Right lobe of liver (tissue), 4 donors: ENCODE measurements around the gene SCYL1.
"Not testable (repeated sequence)": the region's sequence is repeated elsewhere in the genome, so short reads cannot be mapped to it uniquely, and the experiment has no call there.

ENCODE experiments used
- POLR2A ChIP-seq: fragments of 450-650 bp; IDR thresholded peaks from one replicate; pipeline ENCODE4 v1.6.1; 2017; ENCODE audit warnings: antibody characterized with exemption, mild to moderate bottlenecking
- TF ChIP-seq, protein P1 (sequence below), 4 donors: fragments of 200-600 bp in 3 of 4; fragments of 450-650 bp in 1 of 4; IDR thresholded peaks; one replicate each; pipeline versions ENCODE4 v1.5.1 to v1.8.0; 2016 to 2022; ENCODE audit warnings: antibody characterized with exemption in 4 of 4, mild to moderate bottlenecking in 2 of 4
- donor health status: DM: no; HTN: no; CAD: no.
- donor health status: DM: no; HTN: no; CAD: no.
- donor health status: DM: no; HTN: yes; CAD: no.

DNA sequence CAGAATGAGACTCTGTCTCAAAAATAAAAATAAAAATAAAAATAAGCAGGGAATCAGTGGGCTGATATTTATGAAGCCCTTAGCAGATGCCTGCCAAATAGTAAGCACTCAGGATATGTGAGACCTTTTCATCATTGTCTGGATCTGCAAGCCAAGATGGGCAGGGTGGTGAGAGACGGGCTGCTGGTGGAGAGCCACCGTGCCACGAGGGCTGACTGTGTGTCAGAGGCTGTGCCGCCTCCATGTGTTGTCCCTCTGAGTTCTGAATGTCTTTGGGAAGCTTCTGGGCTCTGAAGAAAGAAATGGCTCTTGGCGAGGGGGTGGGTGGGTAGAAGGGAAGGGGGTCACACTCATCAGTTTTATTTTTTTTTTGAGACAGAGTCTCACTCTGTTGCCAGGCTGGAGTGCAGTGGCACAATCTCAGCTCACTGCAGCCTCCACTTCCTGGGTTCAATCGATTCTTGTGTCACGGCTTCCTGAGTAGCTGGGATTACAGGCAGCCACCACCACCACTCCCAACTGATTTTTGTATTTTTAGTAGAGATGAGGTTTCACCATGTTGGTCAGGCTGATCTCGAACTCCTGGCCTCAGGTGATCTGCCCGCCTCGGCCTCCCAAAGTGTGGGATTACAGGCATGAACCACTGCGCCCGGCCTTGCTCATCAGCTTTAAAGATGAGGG lies 40.1 kb downstream of the SCYL1 start:
- TF ChIP-seq, protein P1, sequence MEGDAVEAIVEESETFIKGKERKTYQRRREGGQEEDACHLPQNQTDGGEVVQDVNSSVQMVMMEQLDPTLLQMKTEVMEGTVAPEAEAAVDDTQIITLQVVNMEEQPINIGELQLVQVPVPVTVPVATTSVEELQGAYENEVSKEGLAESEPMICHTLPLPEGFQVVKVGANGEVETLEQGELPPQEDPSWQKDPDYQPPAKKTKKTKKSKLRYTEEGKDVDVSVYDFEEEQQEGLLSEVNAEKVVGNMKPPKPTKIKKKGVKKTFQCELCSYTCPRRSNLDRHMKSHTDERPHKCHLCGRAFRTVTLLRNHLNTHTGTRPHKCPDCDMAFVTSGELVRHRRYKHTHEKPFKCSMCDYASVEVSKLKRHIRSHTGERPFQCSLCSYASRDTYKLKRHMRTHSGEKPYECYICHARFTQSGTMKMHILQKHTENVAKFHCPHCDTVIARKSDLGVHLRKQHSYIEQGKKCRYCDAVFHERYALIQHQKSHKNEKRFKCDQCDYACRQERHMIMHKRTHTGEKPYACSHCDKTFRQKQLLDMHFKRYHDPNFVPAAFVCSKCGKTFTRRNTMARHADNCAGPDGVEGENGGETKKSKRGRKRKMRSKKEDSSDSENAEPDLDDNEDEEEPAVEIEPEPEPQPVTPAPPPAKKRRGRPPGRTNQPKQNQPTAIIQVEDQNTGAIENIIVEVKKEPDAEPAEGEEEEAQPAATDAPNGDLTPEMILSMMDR (IDR thresholded peaks at IDR 0.05), result not testable (repeated sequence)
- TF ChIP-seq POLR2A, result not testable (repeated sequence)
